OCI-LY3 (cell line): ENCODE measurements around the gene SHLD1.
A peak's percentile ranks its signal among the peaks of the same experiment; 100 is the strongest.

Experiments used
- H2AFZ ChIP-seq: fragments of 200-600, 300-600 bp; shearing (Covaris generic); 2 replicates; pipeline ENCODE4 v1.6.0; 2014; ENCODE audit warnings: antibody characterized with exemption, low read depth, low read length
- H3K27ac ChIP-seq: fragments of 200-600, 300-600 bp; sonication (generic); 2 replicates; pipeline ENCODE4 v1.5.1; 2014; ENCODE audit warnings: mild to moderate bottlenecking, low read length, moderate library complexity, mixed read lengths
- H3K27me3 ChIP-seq: fragments of 200-600, 300-600 bp; sonication (generic); 2 replicates; pipeline ENCODE4 v1.6.1; 2014; ENCODE audit warnings: low read depth, low read length, mixed read lengths
- H3K36me3 ChIP-seq: fragments of 200-600, 300-600 bp; sonication (generic); replicated peaks from 2 replicates; pipeline ENCODE3; 2014; ENCODE audit warnings: low read depth, low read length, mixed read lengths
- H3K4me1 ChIP-seq: fragments of 300-600, 200-600 bp; sonication (generic); 2 replicates; pipeline ENCODE4 v1.6.1; 2014; ENCODE audit warnings: low read length, mixed read lengths
- H3K4me2 ChIP-seq: fragments of 200-600, 300-600 bp; sonication (generic); 2 replicates; pipeline ENCODE4 v1.6.1; 2014; ENCODE audit warnings: low read length, mixed read lengths
- H3K4me3 ChIP-seq: fragments of 300-600, 200-600 bp; sonication (generic); 2 replicates; pipeline ENCODE4 v1.5.1; 2014; ENCODE audit warnings: antibody characterized with exemption, mild to moderate bottlenecking, low read length, moderate library complexity
- H3K79me2 ChIP-seq: fragments of 300-600, 200-600 bp; shearing (Covaris generic); 2 replicates; pipeline ENCODE4 v1.6.1; 2014; ENCODE audit warnings: mild to moderate bottlenecking, low read length, mixed read lengths
- H3K9ac ChIP-seq: fragments of 300-600, 200-600 bp; shearing (Covaris generic); 2 replicates; pipeline ENCODE4 v1.6.0; 2014; ENCODE audit warnings: mild to moderate bottlenecking, low read length, moderate library complexity
- H3K9me3 ChIP-seq: fragments of 200-600, 300-600 bp; shearing (Covaris generic); 2 replicates; pipeline ENCODE4 v1.6.1; 2014; ENCODE audit warnings: low read length, mixed read lengths; ENCODE audit not compliant: insufficient read depth
- H4K20me1 ChIP-seq: fragments of 200-600, 300-600 bp; sonication (generic); 2 replicates; pipeline ENCODE4 v1.6.1; 2016; ENCODE audit warnings: low read length, mixed read lengths; ENCODE audit not compliant: insufficient read depth
- EZH2phosphoT487 ChIP-seq: fragments of 200-600 bp; shearing (Covaris generic); IDR thresholded peaks from 2 replicates; pipeline ENCODE4 v1.6.1; 2018; ENCODE audit warnings: antibody characterized with exemption, mixed run types, low read depth
- TF ChIP-seq, protein P1 (sequence below): fragments of 200-600, 300-600 bp; sonication (generic); IDR thresholded peaks from 2 replicates; pipeline ENCODE4 v1.5.1; 2014; ENCODE audit warnings: antibody characterized with exemption, low read length, low read depth

Gene SHLD1

DNA sequence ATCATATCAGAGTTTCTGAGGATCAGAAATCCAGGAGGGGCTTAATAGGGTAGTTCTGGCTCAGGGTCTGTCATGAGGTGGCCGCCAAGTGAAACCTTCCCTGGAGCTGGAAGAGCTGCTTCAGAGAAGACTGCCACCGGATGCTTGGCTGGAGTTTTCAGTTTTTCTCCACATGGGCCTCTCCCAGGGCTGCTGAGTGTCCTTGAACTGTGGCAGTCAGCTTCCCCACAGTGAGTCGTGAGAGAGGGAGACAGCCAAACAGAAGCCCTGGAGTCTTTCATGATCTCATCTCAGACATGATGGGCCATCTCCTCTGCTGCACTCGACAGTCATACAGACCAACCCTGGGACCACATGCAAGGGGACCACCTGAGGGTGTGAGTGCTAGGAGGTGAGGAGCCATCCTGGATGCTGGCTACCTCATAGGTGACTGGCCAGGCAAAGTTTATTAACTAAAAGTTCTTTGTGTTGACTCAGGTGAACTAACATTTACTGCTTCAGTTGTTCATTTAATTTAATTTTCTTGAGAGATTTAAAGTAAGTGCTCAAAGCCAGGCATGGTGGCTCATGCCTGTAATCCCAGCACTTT lies 71.5 kb downstream of the SHLD1 start:
- H3K36me3 ChIP-seq, result no peaks in the 10 kb centered on the region
- H3K27me3 ChIP-seq, result no peaks in the 10 kb centered on the region
- no peak overlapping the region for H3K4me3 ChIP-seq
- no peaks in the 10 kb centered on the region for H3K79me2 ChIP-seq
- H3K9me3 ChIP-seq, result no peaks in the 10 kb centered on the region
- TF ChIP-seq, protein P1, sequence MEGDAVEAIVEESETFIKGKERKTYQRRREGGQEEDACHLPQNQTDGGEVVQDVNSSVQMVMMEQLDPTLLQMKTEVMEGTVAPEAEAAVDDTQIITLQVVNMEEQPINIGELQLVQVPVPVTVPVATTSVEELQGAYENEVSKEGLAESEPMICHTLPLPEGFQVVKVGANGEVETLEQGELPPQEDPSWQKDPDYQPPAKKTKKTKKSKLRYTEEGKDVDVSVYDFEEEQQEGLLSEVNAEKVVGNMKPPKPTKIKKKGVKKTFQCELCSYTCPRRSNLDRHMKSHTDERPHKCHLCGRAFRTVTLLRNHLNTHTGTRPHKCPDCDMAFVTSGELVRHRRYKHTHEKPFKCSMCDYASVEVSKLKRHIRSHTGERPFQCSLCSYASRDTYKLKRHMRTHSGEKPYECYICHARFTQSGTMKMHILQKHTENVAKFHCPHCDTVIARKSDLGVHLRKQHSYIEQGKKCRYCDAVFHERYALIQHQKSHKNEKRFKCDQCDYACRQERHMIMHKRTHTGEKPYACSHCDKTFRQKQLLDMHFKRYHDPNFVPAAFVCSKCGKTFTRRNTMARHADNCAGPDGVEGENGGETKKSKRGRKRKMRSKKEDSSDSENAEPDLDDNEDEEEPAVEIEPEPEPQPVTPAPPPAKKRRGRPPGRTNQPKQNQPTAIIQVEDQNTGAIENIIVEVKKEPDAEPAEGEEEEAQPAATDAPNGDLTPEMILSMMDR, result no peak
- TF ChIP-seq EZH2phosphoT487, result no peak
- H4K20me1 ChIP-seq, result no peaks in the 10 kb centered on the region
- no peak overlapping the region for H3K9ac ChIP-seq
- no peak overlapping the region for H3K27ac ChIP-seq
- H3K4me1 ChIP-seq, result peaks cover 10% of the 10 kb centered on the region
- no peak overlapping the region for H2AFZ ChIP-seq
- H3K4me2 ChIP-seq, result no peak overlapping the region

DNA sequence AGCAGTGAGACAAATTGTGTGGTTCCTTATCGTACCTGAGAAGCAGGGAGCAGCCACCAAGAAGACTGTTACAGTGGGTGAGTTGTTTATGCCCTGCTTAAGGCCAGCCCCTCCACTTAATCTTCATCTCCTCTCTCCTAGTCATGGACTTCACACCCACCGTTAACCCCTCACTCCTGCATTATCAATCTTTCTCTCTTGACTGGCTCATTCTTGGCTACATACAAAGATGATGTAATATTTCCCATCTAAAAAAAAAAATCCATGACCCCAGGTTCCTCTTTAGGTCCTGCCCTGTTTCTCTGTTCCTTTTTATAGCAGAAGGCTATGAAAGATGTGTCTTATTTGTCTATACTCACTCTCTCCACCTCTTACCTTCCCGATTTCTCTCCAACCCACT lies 72.4 kb downstream of the SHLD1 start:
- Histone ChIP-seq H3K4me3 (no peak overlapping the region), H3K27me3 (no peaks in the 10 kb centered on the region), H2AFZ (no peak overlapping the region), H3K9me3 (no peaks in the 10 kb centered on the region), H3K4me1 (peaks cover 10% of the 10 kb centered on the region), H3K36me3 (no peaks in the 10 kb centered on the region), H3K27ac (no peak overlapping the region), H3K4me2 (peak overlapping the region; percentile 33), H3K9ac (no peak overlapping the region), H3K79me2 (no peaks in the 10 kb centered on the region), H4K20me1 (no peaks in the 10 kb centered on the region)
- TF ChIP-seq, protein P1, result no peak
- no peak for TF ChIP-seq EZH2phosphoT487

DNA sequence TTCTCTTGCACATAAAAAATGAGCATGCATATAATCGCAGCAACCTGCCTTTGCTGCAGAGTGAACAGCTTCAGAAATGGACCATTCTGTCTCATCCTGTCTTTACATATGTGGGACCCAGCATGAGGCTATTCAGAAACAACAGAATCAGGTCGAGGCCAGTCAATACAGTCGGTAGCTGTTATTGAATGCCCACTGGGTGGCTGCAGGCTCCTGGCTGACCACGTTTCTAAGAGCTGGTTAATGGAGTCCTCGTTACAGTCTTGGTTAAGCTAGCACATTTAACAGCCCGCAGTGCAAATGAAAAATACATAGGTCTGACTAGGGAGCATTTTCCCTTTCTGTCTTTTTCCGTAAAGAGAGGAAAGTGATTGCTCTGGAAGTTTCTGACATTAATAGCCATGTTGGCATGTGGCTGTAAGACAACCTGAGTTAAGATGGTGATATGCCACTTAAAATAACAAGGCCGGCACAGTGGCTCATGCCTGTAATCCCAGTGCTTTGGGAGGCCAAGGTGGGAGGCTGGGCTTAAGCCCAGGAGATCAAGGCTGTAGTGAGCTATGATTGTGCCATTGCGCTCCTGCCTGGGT lies 75.0 kb downstream of the SHLD1 start:
- Histone ChIP-seq H3K9ac (no peak overlapping the region), H3K79me2 (no peaks in the 10 kb centered on the region), H3K4me3 (no peak overlapping the region), H4K20me1 (no peaks in the 10 kb centered on the region), H3K27ac (no peak overlapping the region), H3K4me1 (peaks cover 10% of the 10 kb centered on the region), H2AFZ (no peak overlapping the region), H3K9me3 (no peaks in the 10 kb centered on the region), H3K27me3 (no peaks in the 10 kb centered on the region), H3K4me2 (no peak overlapping the region), H3K36me3 (no peaks in the 10 kb centered on the region)
- TF ChIP-seq, protein P1, result no peak
- no peak for TF ChIP-seq EZH2phosphoT487

DNA sequence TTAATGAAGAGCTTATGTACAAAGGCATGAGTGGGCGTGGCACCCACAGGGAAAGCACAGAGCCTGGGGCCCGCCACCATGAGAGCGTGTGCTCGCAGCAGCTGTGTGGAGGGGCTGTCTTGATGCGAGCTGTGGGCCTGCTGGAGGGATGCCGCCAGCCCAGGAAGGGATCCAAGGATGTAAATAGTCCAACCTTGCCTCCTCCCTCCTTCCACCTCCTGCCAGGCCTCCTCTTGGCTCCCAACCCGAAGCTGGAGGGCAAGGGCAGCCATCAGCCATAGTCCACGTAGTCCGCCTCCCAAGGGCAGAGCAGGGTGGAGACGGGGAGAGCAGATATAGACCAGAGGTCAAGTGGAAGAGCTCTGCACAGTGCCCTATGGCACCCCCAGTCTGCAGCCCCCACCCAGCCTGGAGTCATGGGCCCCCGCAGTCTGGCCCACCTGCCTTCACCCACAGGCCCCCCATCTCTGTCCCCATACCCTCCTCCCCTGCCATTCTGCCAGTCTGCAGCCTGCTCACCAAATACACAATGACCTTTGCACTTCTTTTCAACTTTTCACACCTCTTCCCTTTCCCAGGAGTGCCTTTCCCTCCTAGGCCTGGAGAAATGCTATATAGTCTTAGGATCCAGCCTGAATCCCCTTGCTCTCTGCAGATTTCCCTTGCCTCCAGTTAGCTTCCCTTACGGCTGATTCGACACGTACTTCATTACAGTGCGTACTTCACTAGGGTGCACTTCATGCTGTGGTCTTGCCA lies 77.1 kb downstream of the SHLD1 start:
- Histone ChIP-seq H3K4me2 (no peak overlapping the region), H3K27me3 (no peaks in the 10 kb centered on the region), H3K36me3 (no peaks in the 10 kb centered on the region), H4K20me1 (no peaks in the 10 kb centered on the region), H2AFZ (no peak overlapping the region), H3K79me2 (no peaks in the 10 kb centered on the region), H3K27ac (no peak overlapping the region), H3K4me1 (peaks cover 10% of the 10 kb centered on the region), H3K9ac (no peak overlapping the region), H3K9me3 (no peaks in the 10 kb centered on the region), H3K4me3 (no peak overlapping the region)
- TF ChIP-seq, protein P1, result no peak
- no peak for TF ChIP-seq EZH2phosphoT487
